Hematopoietic multipotent progenitor cell treated with erythropoietin and hydrocortisone succinate and interleukin-3 and kit ligand, for 6 days (in vitro differentiated cells): ENCODE results near the gene CSNK2A2.

Experiments
- DNase-seq: peaks from one replicate; pipeline ENCODE4 v3.0.0-alpha.2; 2015

CSNK2A2 gene

GRCh38 chr16:58198803-58199411 is 1.0 kb upstream of the CSNK2A2 start:
- no peak for DNase-seq

GRCh38 chr16:58197314-58198012 is 443 bp downstream of the CSNK2A2 start:
- peak; percentile 17 for DNase-seq

- peak; percentile 14 for DNase-seq
These were observed 1.0 kb downstream of the CSNK2A2 start for GRCh38 chr16:58196898-58197313.

- no peak for DNase-seq
These were observed 2.1 kb downstream of the CSNK2A2 start for GRCh38 chr16:58195771-58196170.

- no peak for DNase-seq
These were observed 2.6 kb downstream of the CSNK2A2 start for GRCh38 chr16:58195344-58195743.

- no peak for DNase-seq
These were observed 3.1 kb downstream of the CSNK2A2 start for GRCh38 chr16:58194790-58195189.

GRCh38 chr16:58187665-58188421 is 10.1 kb downstream of the CSNK2A2 start:
- DNase-seq, result no peak

GRCh38 chr16:58187092-58187491 is 10.8 kb downstream of the CSNK2A2 start:
- no peak for DNase-seq

- no peak for DNase-seq
These were observed 11.5 kb downstream of the CSNK2A2 start for GRCh38 chr16:58186176-58186944.

GRCh38 chr16:58177353-58177710 is 20.6 kb downstream of the CSNK2A2 start:
- DNase-seq, result no peak

GRCh38 chr16:58176608-58177352 is 21.1 kb downstream of the CSNK2A2 start:
- peak; percentile 51 for DNase-seq

GRCh38 chr16:58170223-58170622 is 27.7 kb downstream of the CSNK2A2 start:
- DNase-seq, result no peak

GRCh38 chr16:58160855-58161254 is 37.1 kb downstream of the CSNK2A2 start:
- DNase-seq, result no peak

GRCh38 chr16:58158725-58159124 is 39.2 kb downstream of the CSNK2A2 start:
- no peak for DNase-seq

- no peak for DNase-seq
These were observed 39.9 kb downstream of the CSNK2A2 start for GRCh38 chr16:58157951-58158540.

- DNase-seq, result no peak
These were observed 40.7 kb downstream of the CSNK2A2 start for GRCh38 chr16:58157239-58157638.

GRCh38 chr16:58155839-58156238 is 42.1 kb downstream of the CSNK2A2 start:
- DNase-seq, result no peak

GRCh38 chr16:58154345-58154744 is 43.6 kb downstream of the CSNK2A2 start:
- DNase-seq, result no peak

GRCh38 chr16:58152246-58152868 is 45.5 kb downstream of the CSNK2A2 start:
- no peak for DNase-seq

- DNase-seq, result no peak
These were observed 49.4 kb downstream of the CSNK2A2 start for GRCh38 chr16:58148526-58148925.

- DNase-seq, result no peak
These were observed 49.8 kb downstream of the CSNK2A2 start for GRCh38 chr16:58148099-58148498.

- no peak for DNase-seq
These were observed 59.1 kb downstream of the CSNK2A2 start for GRCh38 chr16:58138852-58139251.
